ENCODE measurements around the gene NANOG.
"Not testable (repeated sequence)": the region's sequence is repeated elsewhere in the genome, so short reads cannot be mapped to it uniquely, and the experiment has no call there.

Gene NANOG

GRCh38 chr12:7844116-7844515, 54.9 kb downstream of the NANOG start:
- TF ChIP-seq Cebpa-rat (IDR thresholded peaks at IDR 0.05), result no peak
- H3K27ac ChIP-seq, result peak overlapping the region in 9 of 11 experiments; percentile 37 to 86 (median 72); a peak in 18 of 22 replicates
- peak overlapping the region in 5 of 10 experiments; percentile 7 to 34 (median 28); a peak in 4 of 20 replicates for H3K4me3 ChIP-seq
- no peaks in the 10 kb centered on the region for H3K27me3 ChIP-seq
- peak overlapping the region in 9 of 11 experiments; percentile 35 to 68 (median 51); a peak in 18 of 22 replicates for H3K4me2 ChIP-seq
- no peaks in the 10 kb centered on the region for H3K36me3 ChIP-seq
- H4K20me1 ChIP-seq, result no peaks in the 10 kb centered on the region
- peak overlapping the region in 8 of 11 experiments; percentile 12 to 65 (median 42); a peak in 11 of 22 replicates for H3K9ac ChIP-seq
- peaks cover 0 to 55% (median 34%) of the 10 kb centered on the region in 10 experiments; a peak in 17 of 20 replicates for H3K4me1 ChIP-seq
- peaks cover 0 to 11% (median 0%) of the 10 kb centered on the region in 11 experiments; a peak in 1 of 22 replicates for H3K9me3 ChIP-seq (replicated peaks in 1 of 11)

DNA sequence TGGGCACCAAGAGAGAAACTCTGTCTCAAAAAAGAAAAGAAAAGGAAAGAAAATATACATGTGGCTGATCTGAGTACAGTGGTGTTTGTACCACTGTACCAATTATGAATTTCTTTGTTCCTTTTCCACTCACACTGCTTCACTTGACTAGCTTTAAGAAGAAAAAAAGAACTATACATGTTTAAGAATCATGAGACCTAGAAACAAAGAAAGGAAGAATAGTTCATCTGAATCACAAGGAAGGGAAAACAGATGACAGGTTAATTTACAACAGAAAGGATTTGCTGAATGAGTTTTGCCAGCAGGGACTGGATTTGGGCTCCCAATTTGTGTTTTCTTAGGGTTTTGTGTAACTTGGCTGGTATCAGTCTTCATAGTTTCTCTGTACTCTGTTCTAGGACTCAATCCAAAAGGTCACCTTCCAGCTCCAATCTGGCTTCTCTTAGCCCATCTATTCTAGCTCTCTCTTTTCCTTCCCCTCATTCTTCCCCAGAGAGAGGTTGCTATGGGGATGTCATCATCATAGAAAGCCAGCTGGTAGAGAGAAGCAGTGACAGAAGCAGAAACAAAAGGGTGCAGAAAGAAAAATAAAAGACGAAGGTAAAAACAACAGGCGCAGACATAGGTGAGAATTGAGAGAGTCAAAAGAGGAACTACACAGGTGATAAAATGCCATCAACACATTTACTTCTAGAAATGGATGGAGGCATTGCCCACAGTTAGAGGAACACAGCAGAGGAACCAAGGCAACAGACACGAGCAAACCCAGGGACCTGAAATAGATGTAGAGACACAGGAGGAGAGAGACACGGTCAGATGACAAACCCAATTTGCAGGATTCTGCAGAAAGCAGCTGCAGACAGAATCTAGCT, 58.3 kb downstream of the NANOG start:
- Histone ChIP-seq H3K9me3 (replicated peaks in 1 of 11) (peaks cover 0 to 11% (median 0%) of the 10 kb centered on the region in 11 experiments; a peak in 1 of 22 replicates), H3K27ac (peak overlapping the region in 7 of 11 experiments; percentile 11 to 61 (median 56); a peak in 11 of 22 replicates), H3K9ac (peak overlapping the region in 1 of 11 experiments; percentile 2; a peak in 2 of 22 replicates), H3K4me2 (peak overlapping the region in 6 of 11 experiments; percentile 19 to 51 (median 42); a peak in 10 of 22 replicates), H3K4me1 (peaks cover 0 to 45% (median 29%) of the 10 kb centered on the region in 10 experiments; a peak in 17 of 20 replicates)
- not testable (repeated sequence) for H3K36me3 ChIP-seq, H4K20me1 ChIP-seq, H3K27me3 ChIP-seq, H3K4me3 ChIP-seq

GRCh38 chr12:7848098-7848422, 58.9 kb downstream of the NANOG start:
- H3K36me3 ChIP-seq, H3K4me3 ChIP-seq, H3K27me3 ChIP-seq, H4K20me1 ChIP-seq, H3K9ac ChIP-seq: not testable (repeated sequence)
- Histone ChIP-seq H3K9me3 (replicated peaks in 1 of 11) (peaks cover 0 to 11% (median 0%) of the 10 kb centered on the region in 11 experiments; a peak in 1 of 22 replicates), H3K4me1 (peaks cover 0 to 39% (median 24%) of the 10 kb centered on the region in 10 experiments; a peak in 16 of 20 replicates), H3K27ac (peak overlapping the region in 1 of 11 experiments; percentile 30; a peak in 2 of 22 replicates), H3K4me2 (peak overlapping the region in 3 of 11 experiments; percentile 10 to 41 (median 21); a peak in 3 of 22 replicates)
